ENCODE measurements around the gene ERVFRD-1. TPM values are rescaled to one million over a fixed set of nuclear protein-coding genes. Genes with fewer than 3 reads are reported as not detected.

Gene ERVFRD-1
- total RNA-seq, 4 donors from 2014 or later, result 0.76 TPM; not detected in 3

GRCh38 chr6:11083956-11084355 is 27.6 kb downstream of the ERVFRD-1 start:
- Histone ChIP-seq H3K27ac (no peak overlapping the region), H3K36me3 (no peaks in the 10 kb centered on the region), H3K27me3 (peaks cover 0 to 8% (median 0%) of the 10 kb centered on the region in 4 donors), H3K4me1 (no peaks in the 10 kb centered on the region), H3K9me3 (no peaks in the 10 kb centered on the region), H3K4me3 (no peak overlapping the region)
- WGBS, 2 donors, result 85 to 89% methylated on average over 5 of the region's 5 CpGs
- DNase-seq, result no peak
- intact Hi-C loops (cut with DNase I), result no loop called here
- no peak for TF ChIP-seq CTCF (IDR thresholded peaks at IDR 0.05)
- TF ChIP-seq POLR2A (IDR thresholded peaks at IDR 0.05), result no peak

- Histone ChIP-seq H3K36me3 (no peaks in the 10 kb centered on the region), H3K27ac (no peak overlapping the region), H3K27me3 (peaks cover 0 to 8% (median 0%) of the 10 kb centered on the region in 4 donors), H3K4me3 (no peak overlapping the region), H3K9me3 (no peaks in the 10 kb centered on the region), H3K4me1 (no peaks in the 10 kb centered on the region)
- intact Hi-C loops (cut with DNase I), result no loop called here
- TF ChIP-seq CTCF (IDR thresholded peaks at IDR 0.05) (no peak), POLR2A (IDR thresholded peaks at IDR 0.05) (no peak)
- 44 to 56% methylated on average over 3 to 4 of the region's 4 CpGs for WGBS, 2 donors
- no peak for DNase-seq
These were observed 28.0 kb downstream of the ERVFRD-1 start for GRCh38 chr6:11083491-11083890.

GRCh38 chr6:11080296-11080695 is 31.2 kb downstream of the ERVFRD-1 start:
- no peaks in the 10 kb centered on the region for H3K36me3 ChIP-seq
- H3K9me3 ChIP-seq, result no peaks in the 10 kb centered on the region
- no peak for DNase-seq
- 58 to 59% methylated on average over 3 of the region's 3 CpGs for WGBS, 2 donors
- intact Hi-C loops (cut with DNase I), result no loop called here
- no peak overlapping the region for H3K4me3 ChIP-seq
- H3K27ac ChIP-seq, result no peak overlapping the region
- no peaks in the 10 kb centered on the region for H3K4me1 ChIP-seq
- peaks cover 0 to 8% (median 0%) of the 10 kb centered on the region in 4 donors for H3K27me3 ChIP-seq
- no peak for TF ChIP-seq POLR2A (IDR thresholded peaks at IDR 0.05)
- no peak for TF ChIP-seq CTCF (IDR thresholded peaks at IDR 0.05)

- no peaks in the 10 kb centered on the region for H3K4me1 ChIP-seq
- H3K27ac ChIP-seq, result no peak overlapping the region
- no peak for DNase-seq
- no peaks in the 10 kb centered on the region for H3K36me3 ChIP-seq
- H3K9me3 ChIP-seq, result no peaks in the 10 kb centered on the region
- H3K4me3 ChIP-seq, result no peak overlapping the region
- H3K27me3 ChIP-seq, result no peaks in the 10 kb centered on the region
- TF ChIP-seq CTCF (IDR thresholded peaks at IDR 0.05) (no peak), POLR2A (IDR thresholded peaks at IDR 0.05) (no peak)
- intact Hi-C loops (cut with DNase I), result no loop called here
- WGBS, 2 donors, result 92% methylated on average over 4 of the region's 4 CpGs
These were observed 33.3 kb downstream of the ERVFRD-1 start for GRCh38 chr6:11078266-11078665.

- intact Hi-C loops (cut with DNase I), result no loop called here
- Histone ChIP-seq H3K4me1 (no peaks in the 10 kb centered on the region), H3K36me3 (no peaks in the 10 kb centered on the region), H3K27me3 (no peaks in the 10 kb centered on the region), H3K4me3 (no peak overlapping the region), H3K27ac (no peak overlapping the region), H3K9me3 (no peaks in the 10 kb centered on the region)
- 52 to 61% methylated on average over 2 of the region's 2 CpGs for WGBS, 2 donors
- TF ChIP-seq CTCF (IDR thresholded peaks at IDR 0.05) (no peak), POLR2A (IDR thresholded peaks at IDR 0.05) (no peak)
- DNase-seq, result no peak
These were observed 35.0 kb downstream of the ERVFRD-1 start for GRCh38 chr6:11076540-11076939.
